Transverse colon (tissue), 4 donors: ENCODE measurements around the gene ATF3.

ENCODE experiments used
- POLR2A ChIP-seq: fragments of 450-650 bp; IDR thresholded peaks from one replicate; pipeline ENCODE4 v1.6.1; 2016; ENCODE audit warnings: antibody characterized with exemption, mild to moderate bottlenecking, moderate library complexity
- POLR2AphosphoS5 ChIP-seq, 3 donors: sonication (generic); formaldehyde crosslinking; IDR thresholded peaks; one replicate each; pipeline ENCODE4 v1.6.1; 2016; ENCODE audit warnings: antibody characterized with exemption in 3 of 3
- TF ChIP-seq, protein P1 (sequence below), 5 experiments: fragments of 200-600 bp in 3 of 5; fragments of 450-650 bp in 2 of 5; sonication (generic) in 3 of 5; IDR thresholded peaks; 1 replicate in 2 of 5; 2 replicates in 3 of 5; pipeline ENCODE4 v1.5.1; 2016 to 2017; ENCODE audit warnings: antibody characterized with exemption in 5 of 5, inconsistent platforms in 3 of 5, mild to moderate bottlenecking in 2 of 5, moderate library complexity in 1 of 5

DNA sequence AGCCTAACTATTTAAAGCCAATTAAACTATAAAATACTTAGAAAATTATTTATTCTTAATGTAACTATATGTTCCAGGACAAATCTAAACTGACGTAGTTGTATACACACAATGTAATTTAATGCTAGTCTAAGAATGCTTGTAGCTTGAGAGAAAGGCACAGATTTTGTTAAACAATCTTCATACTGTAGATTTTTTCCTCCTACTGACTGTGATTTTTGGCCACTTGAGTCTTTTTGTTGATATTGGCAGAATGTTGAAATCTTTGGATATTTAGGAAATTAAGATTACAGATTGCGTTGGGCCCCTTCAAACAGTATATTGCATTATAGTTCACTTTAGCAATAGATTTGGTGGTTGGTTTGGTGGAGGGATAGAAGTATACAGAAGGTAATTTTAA is 40.5 kb downstream of the ATF3 start:
- TF ChIP-seq, protein P1, sequence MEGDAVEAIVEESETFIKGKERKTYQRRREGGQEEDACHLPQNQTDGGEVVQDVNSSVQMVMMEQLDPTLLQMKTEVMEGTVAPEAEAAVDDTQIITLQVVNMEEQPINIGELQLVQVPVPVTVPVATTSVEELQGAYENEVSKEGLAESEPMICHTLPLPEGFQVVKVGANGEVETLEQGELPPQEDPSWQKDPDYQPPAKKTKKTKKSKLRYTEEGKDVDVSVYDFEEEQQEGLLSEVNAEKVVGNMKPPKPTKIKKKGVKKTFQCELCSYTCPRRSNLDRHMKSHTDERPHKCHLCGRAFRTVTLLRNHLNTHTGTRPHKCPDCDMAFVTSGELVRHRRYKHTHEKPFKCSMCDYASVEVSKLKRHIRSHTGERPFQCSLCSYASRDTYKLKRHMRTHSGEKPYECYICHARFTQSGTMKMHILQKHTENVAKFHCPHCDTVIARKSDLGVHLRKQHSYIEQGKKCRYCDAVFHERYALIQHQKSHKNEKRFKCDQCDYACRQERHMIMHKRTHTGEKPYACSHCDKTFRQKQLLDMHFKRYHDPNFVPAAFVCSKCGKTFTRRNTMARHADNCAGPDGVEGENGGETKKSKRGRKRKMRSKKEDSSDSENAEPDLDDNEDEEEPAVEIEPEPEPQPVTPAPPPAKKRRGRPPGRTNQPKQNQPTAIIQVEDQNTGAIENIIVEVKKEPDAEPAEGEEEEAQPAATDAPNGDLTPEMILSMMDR (IDR thresholded peaks at IDR 0.05), result no peak
- TF ChIP-seq POLR2AphosphoS5 (IDR thresholded peaks at IDR 0.05), result no peak
- no peak for TF ChIP-seq POLR2A
